Astrocyte (in vitro differentiated cells and primary cell): ENCODE measurements around the gene MYT1. TPM values are rescaled to one million over a fixed set of nuclear protein-coding genes. Genes with fewer than 3 reads are reported as not detected.

Source experiments
- DNase-seq: peaks from one replicate; pipeline ENCODE4 v3.0.0-alpha.2; 2010; ENCODE audit warnings: low read depth
- FAIRE-seq: peaks from 2 replicates; lab custom pipeline; 2011; peaks lifted over from hg19 to GRCh38; lab: Jason Lieb, UNC
- H2AFZ ChIP-seq: 2 replicates; pipeline ENCODE4 v1.6.0; 2012; ENCODE audit warnings: low read depth, low read length, inconsistent platforms
- H3K27ac ChIP-seq: 2 replicates; pipeline ENCODE4 v1.5.1; 2011; ENCODE audit warnings: low read depth, low read length, inconsistent platforms
- H3K27me3 ChIP-seq: 2 replicates; pipeline ENCODE4 v1.6.0; 2011; ENCODE audit warnings: low read length, inconsistent platforms; ENCODE audit not compliant: insufficient read depth
- H3K36me3 ChIP-seq: 2 replicates; pipeline ENCODE4 v1.5.1; 2011; ENCODE audit warnings: low read length, inconsistent platforms; ENCODE audit not compliant: insufficient read depth
- H3K4me1 ChIP-seq: 2 replicates; pipeline ENCODE4 v1.5.1; 2011; ENCODE audit warnings: low read length, inconsistent platforms; ENCODE audit not compliant: insufficient read depth
- H3K4me2 ChIP-seq: 2 replicates; pipeline ENCODE4 v1.6.0; 2012; ENCODE audit warnings: low read length, inconsistent platforms
- H3K4me3 ChIP-seq: 2 replicates; pipeline ENCODE4 v1.5.1; 2011; ENCODE audit warnings: low read depth, mild to moderate bottlenecking, low read length, inconsistent platforms; ENCODE audit not compliant: insufficient read depth
- H3K79me2 ChIP-seq: 2 replicates; pipeline ENCODE4 v1.6.0; 2012; ENCODE audit warnings: mild to moderate bottlenecking, low read length, inconsistent platforms; ENCODE audit not compliant: insufficient read depth
- H3K9ac ChIP-seq: 2 replicates; pipeline ENCODE4 v1.6.0; 2012; ENCODE audit warnings: mild to moderate bottlenecking, low read length, inconsistent platforms
- H3K9me3 ChIP-seq: 2 replicates; pipeline ENCODE4 v1.5.1; 2012; ENCODE audit warnings: low read depth, mild to moderate bottlenecking, low read length, inconsistent platforms; ENCODE audit not compliant: insufficient read depth
- H4K20me1 ChIP-seq: 2 replicates; pipeline ENCODE4 v1.6.0; 2012; ENCODE audit warnings: low read length, inconsistent platforms; ENCODE audit not compliant: insufficient read depth
- H3K27ac Mint-ChIP-seq: one replicate; pipeline ENCODE4 v1.8.0; 2021; ENCODE audit warnings: mild to moderate bottlenecking, mixed read lengths; ENCODE audit not compliant: unreplicated experiment
- H3K27me3 Mint-ChIP-seq: one replicate; pipeline ENCODE4 v1.8.0; 2021; ENCODE audit warnings: low read depth, mixed read lengths; ENCODE audit not compliant: unreplicated experiment
- H3K36me3 Mint-ChIP-seq: one replicate; pipeline ENCODE4 v1.8.0; 2021; ENCODE audit warnings: low read depth, mixed read lengths; ENCODE audit not compliant: unreplicated experiment
- H3K4me1 Mint-ChIP-seq: one replicate; pipeline ENCODE4 v1.8.0; 2021; ENCODE audit warnings: low read depth, mixed read lengths; ENCODE audit not compliant: unreplicated experiment
- H3K4me3 Mint-ChIP-seq: one replicate; pipeline ENCODE4 v1.8.0; 2021; ENCODE audit warnings: mild to moderate bottlenecking, moderate library complexity, mixed read lengths; ENCODE audit not compliant: unreplicated experiment
- H3K9me3 Mint-ChIP-seq: one replicate; pipeline ENCODE4 v1.8.0; 2021; ENCODE audit warnings: mild to moderate bottlenecking, mixed read lengths; ENCODE audit not compliant: unreplicated experiment
- EZH2 ChIP-seq: IDR thresholded peaks from 2 replicates; pipeline ENCODE4 v1.6.1; 2012; ENCODE audit warnings: mild to moderate bottlenecking, low read length, inconsistent platforms; ENCODE audit not compliant: insufficient read depth
- total RNA-seq: library from RNA; stranded (reverse); gene quantifications from 2 replicates; pipeline ENCODE4 v1.2.1, GENCODE V29; 2021
- TF ChIP-seq, protein P1 (sequence below): IDR thresholded peaks from 2 replicates; pipeline ENCODE4 v1.5.1; 2011; ENCODE audit warnings: low read depth, mild to moderate bottlenecking, inconsistent platforms, low read length, moderate library complexity; ENCODE audit not compliant: insufficient read depth

Gene MYT1
- total RNA-seq, 1 donor from 2014 or later, result not detected

DNA sequence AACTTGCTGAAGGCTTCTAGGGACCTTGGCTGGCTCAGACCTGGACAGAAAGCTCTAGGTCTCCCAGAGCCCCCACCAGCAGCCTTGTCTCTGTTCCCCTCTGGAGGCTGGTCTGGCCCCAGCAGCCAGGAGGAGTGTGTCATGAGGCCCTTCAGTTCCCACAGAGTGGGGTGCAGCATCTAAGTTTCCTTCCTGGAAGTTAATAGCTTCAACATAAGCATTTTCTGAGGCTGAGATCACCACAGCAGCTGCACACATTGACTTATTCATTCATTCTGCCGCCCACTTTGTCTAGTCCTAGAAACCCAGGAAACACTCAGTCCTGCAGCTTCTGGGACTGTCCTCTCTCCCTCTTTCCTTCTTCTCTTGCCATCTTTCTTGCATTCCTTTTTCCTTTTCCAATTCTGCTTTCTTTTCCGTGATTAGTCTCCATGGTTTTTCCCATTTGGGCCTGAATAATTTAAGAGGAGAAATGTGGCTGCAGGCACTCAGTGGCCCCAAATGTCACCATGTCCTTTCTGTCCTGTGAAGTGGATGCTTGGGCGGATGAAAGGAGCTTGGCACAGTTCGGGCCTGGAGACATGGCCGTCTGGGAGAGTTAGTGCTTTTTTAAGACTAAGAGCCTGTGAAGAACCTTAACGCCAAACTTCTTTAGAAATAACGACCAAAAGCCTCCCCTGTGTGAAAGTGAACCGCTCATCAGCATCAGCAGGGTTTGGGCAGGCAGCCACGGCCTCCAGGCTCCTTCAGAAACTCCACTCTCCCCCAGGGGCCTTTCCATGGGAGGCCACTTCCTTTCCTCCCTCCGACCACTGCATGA is 60.3 kb downstream of the MYT1 start:
- Mint-ChIP-seq H3K36me3 (no peaks in the 10 kb centered on the region), H3K9me3 (no peaks in the 10 kb centered on the region), H3K27me3 (peaks cover 8% of the 10 kb centered on the region), H3K27ac (peak overlapping the region; percentile 99), H3K4me3 (peak overlapping the region; percentile 78), H3K4me1 (peaks cover 39% of the 10 kb centered on the region)
- Histone ChIP-seq H3K4me2 (peak overlapping the region; percentile 74), H4K20me1 (no peaks in the 10 kb centered on the region), H3K4me3 (no peak overlapping the region), H3K36me3 (no peaks in the 10 kb centered on the region), H3K9me3 (no peaks in the 10 kb centered on the region), H3K27me3 (peaks cover 4% of the 10 kb centered on the region), H2AFZ (peak overlapping the region; percentile 58), H3K9ac (peak overlapping the region; percentile 62), H3K4me1 (peaks cover 32% of the 10 kb centered on the region), H3K79me2 (no peaks in the 10 kb centered on the region), H3K27ac (peak overlapping the region; percentile 88)
- FAIRE-seq (peak; percentile 54), DNase-seq (peak; percentile 96)
- TF ChIP-seq, protein P1, sequence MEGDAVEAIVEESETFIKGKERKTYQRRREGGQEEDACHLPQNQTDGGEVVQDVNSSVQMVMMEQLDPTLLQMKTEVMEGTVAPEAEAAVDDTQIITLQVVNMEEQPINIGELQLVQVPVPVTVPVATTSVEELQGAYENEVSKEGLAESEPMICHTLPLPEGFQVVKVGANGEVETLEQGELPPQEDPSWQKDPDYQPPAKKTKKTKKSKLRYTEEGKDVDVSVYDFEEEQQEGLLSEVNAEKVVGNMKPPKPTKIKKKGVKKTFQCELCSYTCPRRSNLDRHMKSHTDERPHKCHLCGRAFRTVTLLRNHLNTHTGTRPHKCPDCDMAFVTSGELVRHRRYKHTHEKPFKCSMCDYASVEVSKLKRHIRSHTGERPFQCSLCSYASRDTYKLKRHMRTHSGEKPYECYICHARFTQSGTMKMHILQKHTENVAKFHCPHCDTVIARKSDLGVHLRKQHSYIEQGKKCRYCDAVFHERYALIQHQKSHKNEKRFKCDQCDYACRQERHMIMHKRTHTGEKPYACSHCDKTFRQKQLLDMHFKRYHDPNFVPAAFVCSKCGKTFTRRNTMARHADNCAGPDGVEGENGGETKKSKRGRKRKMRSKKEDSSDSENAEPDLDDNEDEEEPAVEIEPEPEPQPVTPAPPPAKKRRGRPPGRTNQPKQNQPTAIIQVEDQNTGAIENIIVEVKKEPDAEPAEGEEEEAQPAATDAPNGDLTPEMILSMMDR, result no peak
- no peak for TF ChIP-seq EZH2

DNA sequence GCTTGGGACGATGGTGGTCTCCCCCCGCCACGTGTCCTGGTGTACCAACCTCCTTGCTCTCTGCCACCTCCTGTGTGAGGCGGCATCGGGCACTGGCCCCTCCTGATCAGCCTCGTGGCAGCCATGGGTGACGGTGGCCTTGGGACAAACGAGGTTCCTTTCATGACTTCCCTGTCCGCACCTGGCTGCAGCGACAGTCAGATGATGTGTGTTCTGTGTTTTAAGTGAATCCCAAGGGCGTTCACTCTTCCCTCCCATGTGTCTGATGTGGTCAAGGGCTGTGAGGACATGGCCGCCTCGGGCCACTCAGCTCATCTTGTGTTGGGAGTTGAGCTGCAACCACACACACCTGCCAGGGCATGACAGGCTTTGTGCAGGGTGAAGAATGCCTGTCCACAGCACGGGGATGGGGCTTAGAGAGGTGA is 60.9 kb downstream of the MYT1 start:
- H3K27ac Mint-ChIP-seq, result peak overlapping the region; percentile 99
- peak overlapping the region; percentile 88 for H3K27ac ChIP-seq
- peaks cover 32% of the 10 kb centered on the region for H3K4me1 ChIP-seq
- no peaks in the 10 kb centered on the region for H3K9me3 Mint-ChIP-seq
- peak overlapping the region; percentile 74 for H3K4me2 ChIP-seq
- no peaks in the 10 kb centered on the region for H4K20me1 ChIP-seq
- no peaks in the 10 kb centered on the region for H3K79me2 ChIP-seq
- H3K36me3 Mint-ChIP-seq, result no peaks in the 10 kb centered on the region
- H3K4me3 Mint-ChIP-seq, result peak overlapping the region; percentile 34
- no peak for DNase-seq
- peaks cover 39% of the 10 kb centered on the region for H3K4me1 Mint-ChIP-seq
- H3K9me3 ChIP-seq, result no peaks in the 10 kb centered on the region
- peaks cover 8% of the 10 kb centered on the region for H3K27me3 Mint-ChIP-seq
- FAIRE-seq, result no peak
- no peaks in the 10 kb centered on the region for H3K27me3 ChIP-seq
- H3K4me3 ChIP-seq, result no peak overlapping the region
- H2AFZ ChIP-seq, result peak overlapping the region; percentile 58
- TF ChIP-seq EZH2, result no peak
- TF ChIP-seq, protein P1, result no peak
- H3K9ac ChIP-seq, result peak overlapping the region; percentile 53
- no peaks in the 10 kb centered on the region for H3K36me3 ChIP-seq
